Right lung (tissue), 5 donors: ENCODE measurements around the gene TUBA3D. TPM values are rescaled to one million over a fixed set of nuclear protein-coding genes. Genes with fewer than 3 reads are reported as not detected.
A peak's percentile ranks its signal among the peaks of the same experiment; 100 is the strongest.
"Not testable (repeated sequence)": the region's sequence is repeated elsewhere in the genome, so short reads cannot be mapped to it uniquely, and the experiment has no call there.

ENCODE experiments used
- DNase-seq, 2 donors: peaks; one replicate each; pipeline ENCODE4 v3.0.0-alpha.2; 2013
- polyA plus RNA-seq, 5 donors: library from polyadenylated mRNA; unstranded; fragments of 120-200 nt; gene quantifications; one replicate each; pipeline versions ENCODE4 v1.2.1 to v1.2.3, GENCODE V29; 2013; ENCODE audit warnings: inconsistent platforms in 1 of 5, low replicate concordance in 1 of 5; ENCODE audit not compliant: insufficient read length in 5 of 5, insufficient read depth in 1 of 5

TUBA3D gene
- polyA plus RNA-seq, 5 donors, result 0.44 to 1.6 (median 1.3) TPM

DNA sequence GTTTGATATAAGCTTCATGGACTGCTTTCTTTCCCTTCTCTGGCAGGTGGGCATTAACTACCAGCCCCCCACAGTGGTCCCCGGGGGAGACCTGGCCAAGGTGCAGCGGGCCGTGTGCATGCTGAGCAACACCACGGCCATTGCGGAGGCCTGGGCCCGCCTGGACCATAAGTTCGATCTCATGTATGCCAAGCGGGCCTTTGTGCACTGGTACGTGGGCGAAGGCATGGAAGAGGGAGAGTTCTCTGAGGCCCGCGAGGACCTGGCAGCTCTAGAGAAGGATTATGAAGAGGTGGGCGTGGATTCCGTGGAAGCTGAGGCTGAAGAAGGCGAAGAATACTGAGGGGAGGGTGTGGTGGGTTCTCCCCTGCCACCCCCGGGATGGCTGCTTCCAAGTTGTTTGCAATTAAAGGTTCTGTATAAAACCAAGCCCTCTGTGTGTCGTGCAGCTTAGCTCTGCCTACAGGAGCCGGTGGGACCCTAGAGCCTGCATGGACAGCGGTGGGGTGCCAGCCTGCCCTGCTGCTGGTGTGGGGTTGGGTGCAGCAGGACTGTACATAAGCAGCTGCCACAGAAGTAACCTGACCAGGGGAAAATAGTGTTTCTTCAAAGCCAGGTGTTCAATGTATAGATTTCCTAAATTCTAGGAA, 6.7 kb downstream of the TUBA3D start:
- not testable (repeated sequence) for DNase-seq

GRCh38 chr2:131483981-131484820, 8.3 kb downstream of the TUBA3D start:
- DNase-seq, result not testable (repeated sequence)

DNA sequence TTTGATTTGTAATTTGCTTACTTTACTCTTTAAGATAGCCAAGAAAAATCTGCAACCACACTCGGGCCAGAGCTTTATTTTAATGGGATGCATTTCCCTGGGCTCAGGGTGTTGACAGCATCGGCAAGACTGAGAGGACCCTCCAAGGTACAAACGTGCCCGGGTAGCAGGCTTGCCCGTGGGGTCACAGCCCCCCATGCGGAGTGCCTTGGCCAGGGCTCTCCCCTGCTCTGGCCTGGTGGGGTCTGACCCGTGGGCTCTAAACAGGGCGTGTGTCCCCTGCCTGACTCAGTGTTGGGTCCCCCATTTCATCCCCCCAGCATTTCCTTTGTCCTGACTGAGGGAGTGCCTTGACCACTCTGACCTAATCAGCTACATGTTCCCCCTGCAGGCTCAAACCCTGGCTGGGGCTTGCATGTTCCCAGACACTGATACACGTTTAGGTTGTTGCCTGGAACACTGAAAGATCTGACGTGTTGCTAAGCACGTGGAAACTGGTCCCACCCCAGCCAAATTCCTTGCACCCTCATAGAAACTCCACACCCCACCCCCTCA, 9.1 kb downstream of the TUBA3D start:
- not testable (repeated sequence) for DNase-seq

DNA sequence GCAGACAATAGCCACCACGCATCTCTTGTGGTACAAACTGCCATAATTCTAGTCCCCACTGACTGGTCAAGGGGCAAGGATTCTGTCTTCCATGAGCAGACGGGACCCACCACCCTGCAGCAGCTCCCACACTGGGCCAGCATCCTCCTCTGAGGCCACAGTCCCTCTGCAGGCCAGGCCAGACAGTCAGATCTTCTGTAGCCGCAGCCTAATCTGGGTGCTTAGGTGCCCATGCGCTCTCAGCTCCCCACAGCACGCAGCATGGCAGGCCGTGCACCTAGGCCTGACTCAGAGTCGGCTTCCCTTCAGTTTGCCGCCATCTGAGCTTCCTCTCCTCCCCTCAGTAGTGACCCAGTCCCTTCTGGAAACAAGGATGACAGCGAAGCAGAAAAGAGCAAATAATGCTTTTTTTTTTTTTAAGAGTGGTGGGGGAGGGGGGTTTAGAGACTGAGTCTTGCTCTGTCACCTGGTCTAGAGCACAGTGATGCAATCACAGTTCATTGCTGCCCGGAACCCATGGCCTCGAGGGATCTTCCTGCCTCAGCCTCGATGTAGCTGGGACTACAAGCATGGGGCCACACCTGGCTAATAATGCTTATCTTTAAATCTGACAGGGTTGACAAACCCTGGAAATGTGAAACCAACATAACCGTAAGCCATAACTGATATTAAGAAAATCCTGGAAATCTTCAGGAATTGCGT, 10.4 kb downstream of the TUBA3D start:
- DNase-seq, result not testable (repeated sequence)

DNA sequence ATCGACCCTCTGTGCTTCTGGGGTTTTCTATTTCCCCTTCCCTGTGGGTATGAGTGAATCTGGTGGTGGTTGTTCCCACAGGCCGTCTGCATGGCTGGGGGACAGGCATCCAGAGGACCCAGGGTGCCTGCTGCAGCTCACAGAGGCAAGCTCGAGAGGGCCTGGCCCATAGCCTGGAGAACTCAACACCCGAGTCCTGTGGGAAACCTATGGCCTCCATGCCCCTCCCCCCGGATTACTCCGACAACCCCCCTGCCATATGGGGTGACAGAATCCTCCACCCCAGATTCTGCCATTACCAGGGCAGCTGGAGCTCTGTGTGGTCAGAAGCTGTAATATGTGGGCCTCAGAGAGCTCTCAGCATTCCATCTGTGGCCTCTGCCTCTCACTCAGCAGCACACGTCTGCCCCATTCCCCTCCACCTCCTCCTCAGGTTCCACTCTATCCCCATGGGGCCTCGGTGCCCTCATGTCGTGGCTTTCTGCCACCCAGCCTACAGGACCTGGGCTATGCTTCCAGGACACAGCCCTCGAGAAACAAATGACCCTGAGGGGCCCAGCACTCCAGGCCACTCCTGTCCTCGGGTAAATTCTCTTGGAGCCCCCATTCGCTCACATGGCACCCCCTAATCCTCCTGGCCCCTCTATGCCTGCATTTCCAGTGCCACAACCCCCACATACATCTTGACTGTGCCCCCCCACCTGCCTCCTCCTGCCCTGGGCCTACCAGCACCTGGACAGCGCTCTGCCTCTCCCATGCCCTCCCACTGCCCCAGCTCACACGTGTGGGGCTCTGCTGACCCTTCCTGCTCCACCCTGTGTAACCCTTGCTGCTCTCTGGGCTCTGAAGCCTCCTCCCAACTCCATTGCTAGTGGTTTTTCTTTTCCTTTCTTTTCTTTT, 12.6 kb downstream of the TUBA3D start:
- no peak for DNase-seq

DNA sequence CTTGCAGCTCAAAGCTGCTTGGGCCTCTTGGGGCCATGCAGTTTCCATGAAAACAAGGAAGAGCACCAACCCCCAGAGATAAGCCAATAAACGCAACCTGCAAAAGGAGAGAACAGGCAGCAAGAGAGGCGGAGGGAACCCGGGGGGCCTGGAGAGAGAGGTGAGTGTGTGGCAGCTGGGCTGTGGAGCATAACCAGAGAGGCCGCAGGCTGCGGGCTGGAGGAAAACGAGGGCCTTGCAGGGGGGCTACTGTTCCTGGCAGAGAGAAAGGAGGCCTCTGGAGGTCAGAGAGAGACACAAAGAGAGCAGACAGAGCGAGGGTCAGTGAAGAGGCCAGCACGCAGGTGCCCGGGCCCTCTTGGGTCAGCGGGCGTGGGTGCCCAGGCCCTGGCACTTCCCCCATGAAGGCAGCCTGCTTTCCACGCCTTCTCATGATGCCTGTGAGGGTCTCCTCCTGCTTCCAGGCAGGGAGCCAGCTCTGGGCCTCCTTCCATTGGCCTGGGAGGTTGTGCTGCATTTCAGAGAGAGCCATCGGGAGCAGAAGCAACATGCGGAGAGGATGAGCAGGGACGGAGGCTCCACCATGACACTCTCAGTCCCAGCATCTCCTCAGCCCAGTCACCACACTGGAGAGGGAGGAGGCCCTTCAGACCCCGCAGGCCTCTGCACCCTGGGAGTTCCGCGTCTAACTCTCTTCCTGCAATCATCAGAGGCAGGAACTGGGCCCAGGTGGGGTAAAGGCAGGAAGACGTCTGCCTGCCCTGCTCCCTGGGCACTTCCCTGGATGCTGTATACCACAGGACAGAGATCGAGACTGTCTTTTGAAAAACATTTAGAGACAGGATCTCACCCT, 14.9 kb downstream of the TUBA3D start:
- not testable (repeated sequence) for DNase-seq

DNA sequence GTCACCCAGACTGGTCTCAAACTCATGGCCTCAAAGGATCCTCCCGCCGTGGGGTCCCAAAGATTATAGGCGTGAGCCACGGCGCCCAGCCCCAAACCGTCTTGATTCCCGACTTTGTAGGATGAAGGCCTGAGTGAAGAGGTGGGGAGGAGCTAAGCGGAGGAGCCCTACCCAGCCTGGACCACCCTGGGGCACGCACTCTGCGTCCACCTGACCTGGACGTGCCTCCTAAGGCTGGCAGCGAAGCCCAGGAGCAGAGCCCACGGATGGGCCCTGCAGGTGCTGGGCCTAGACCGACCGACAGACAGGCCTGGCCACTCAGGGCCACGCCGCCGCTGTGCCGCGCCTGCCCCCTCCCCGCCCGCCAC, 15.5 kb downstream of the TUBA3D start:
- not testable (repeated sequence) for DNase-seq

DNA sequence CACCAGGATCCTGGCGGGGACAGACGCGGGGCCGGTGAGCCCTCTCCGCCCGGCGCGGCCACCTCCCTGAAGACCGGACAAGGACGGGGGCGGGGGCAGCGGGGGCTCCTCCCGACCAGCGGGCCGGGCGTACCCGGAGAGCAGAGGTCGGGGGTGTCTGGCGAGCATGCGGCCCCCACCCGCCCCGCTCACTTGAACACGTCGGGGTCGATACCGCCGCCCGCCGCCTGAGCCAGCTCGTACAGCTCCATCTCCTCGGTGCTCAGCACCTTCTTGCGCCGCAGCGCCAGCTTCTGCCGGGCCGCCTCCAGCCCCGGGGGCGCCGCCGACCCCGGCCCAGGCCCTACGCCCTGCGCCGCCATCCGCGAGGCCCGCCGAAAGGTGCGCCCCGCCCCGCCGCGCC, 16.1 kb downstream of the TUBA3D start, which contains the start of gene MZT2A:
MZT2A (minus strand) TSS at position 383 of the 403 bp plus-strand sequence; CDS start at position 362, 21 bp downstream.
- peak in 1 of 2 donors; percentile 15 for DNase-seq

DNA sequence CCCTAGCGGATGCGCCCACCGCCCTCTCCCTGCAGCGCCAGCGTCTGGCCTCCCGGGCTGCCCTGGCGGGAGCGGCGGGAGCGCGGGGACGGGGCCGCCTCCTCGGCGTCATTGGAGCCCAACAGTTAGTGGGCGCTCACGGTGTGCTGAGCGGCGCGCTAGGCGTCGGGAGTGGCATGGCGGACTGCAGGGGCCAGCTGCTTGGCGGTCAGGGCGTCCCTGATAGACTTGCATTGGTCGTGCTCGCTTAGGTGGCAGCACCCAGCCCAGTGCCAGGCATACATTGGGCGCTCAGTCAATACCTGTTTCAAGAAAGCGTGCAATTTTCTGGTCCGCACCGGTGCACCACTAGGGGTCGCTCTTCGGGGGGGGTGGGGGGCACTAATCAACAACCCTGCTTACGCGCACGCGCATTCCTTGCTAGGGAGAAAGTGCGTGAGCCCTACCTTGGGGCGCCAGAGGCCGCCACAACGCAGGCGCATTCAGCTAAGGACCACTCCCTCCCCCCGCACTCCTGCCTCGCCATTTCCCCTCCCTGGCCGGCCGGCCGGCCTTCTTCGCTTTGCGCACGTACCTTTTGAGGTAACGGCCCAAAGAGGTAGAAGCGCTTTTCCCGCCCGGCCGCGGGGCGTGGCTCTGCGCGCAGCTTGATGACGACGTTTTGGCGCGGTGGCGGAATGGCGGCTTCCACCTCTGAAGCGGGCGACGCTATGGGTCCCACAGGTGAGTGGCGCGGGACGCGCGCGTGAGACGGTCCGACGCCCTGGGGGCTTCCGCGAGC, 16.7 kb downstream of the TUBA3D start:
- peak; percentile 90 to 94 for DNase-seq

DNA sequence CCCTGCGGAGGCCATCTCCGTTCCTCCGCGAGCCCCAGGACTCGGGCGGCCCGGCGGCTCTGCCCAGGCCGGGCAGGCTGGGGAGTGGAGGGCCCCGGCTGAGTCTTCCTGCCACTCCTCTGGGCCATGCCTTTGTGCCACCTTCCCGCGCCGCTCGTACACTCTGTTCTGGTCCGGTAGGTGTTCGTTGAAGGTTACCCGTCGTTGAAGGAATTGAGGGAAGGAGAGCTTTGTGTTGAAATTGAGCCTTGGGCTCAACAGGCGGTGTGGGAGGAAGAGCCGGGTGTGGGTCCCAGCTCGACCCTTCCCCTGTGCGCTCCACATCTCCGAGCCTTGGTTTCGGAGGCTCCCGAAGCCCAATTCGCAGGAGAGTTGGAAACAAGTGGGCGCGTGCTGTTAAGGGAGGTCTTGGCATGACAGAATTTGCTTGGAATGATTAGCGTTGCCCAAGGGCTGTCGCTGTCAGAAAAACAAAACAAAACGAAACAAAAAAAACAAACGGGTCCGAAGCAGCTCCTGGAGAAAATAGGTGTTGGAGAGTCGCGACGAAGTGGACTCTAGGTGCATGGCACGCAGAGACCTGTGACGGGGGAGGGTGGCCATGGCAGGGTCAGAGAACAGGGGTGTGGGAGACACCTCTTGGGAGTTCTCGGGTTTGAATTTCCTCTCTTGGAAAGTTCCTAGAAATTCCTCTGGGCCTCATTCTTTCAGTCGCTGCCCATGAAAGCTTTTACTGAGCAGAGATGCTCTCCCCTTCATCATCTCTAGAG, 17.5 kb downstream of the TUBA3D start:
- DNase-seq, result no peak

GRCh38 chr2:131495506-131495905, 19.6 kb downstream of the TUBA3D start:
- DNase-seq, result not testable (repeated sequence)

DNA sequence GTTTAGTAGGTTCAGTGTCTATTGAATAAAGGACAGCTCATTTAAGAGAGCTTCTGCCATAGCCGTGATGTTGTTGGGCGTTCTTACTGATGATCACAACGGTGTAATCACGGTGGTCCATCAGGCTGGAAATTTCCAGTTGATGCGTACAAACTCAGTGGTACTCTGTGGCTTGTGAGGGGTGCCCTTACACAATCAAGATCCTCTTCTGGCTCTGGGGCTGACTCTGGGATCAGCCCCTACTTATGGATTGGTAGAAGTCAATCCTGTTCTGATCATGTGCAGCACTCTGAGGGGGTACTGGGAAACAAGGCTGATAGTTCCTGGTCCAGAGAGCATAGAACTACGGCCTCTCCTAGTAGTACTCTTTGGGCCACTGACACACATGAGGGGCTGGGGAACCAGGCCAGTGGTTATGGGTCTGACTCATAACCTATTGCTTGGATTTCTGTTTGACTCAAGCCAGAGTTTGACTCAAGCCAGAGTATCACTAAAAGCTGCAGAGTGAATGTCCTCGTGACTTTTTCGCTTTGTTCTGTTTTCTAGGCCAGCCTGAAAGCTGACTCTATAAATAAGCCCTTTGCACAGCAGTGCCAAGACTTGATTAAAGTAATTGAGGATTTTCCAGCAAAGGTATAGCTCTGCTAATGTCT, 22.5 kb downstream of the TUBA3D start:
- not testable (repeated sequence) for DNase-seq

- DNase-seq, result not testable (repeated sequence)
These were observed 27.7 kb downstream of the TUBA3D start for GRCh38 chr2:131503587-131503986.

DNA sequence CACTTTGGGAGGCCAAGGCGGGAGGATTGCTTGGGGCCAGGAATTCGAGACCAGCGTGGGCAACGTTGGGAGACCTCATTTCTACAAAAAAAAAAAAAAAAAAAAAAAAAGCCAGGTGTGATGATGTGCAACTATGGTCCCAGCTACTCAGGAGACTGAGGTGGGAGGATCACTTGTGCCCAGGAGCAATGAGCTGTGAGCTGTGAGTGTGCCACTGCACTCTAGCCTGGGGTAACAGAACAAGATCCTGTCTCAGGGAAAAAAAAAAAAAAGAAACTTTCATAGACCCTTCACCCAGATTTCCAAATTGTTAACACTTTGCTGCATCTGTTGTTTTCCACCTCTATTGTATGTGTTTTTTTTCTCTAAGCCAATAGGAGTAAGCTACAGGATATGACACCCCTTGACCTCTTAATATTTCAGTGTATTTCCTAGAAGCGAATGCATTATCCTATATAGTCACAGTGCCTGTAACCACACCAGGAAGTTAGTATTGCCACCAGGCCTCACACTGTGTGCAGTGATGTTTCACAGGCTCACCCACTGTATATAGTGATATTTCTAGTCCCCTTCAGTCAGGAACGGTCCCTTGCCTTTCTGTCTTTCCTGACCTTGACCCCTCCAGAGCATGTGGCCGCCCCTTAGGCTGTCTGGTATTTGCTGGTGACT, 28.3 kb downstream of the TUBA3D start:
- DNase-seq, result not testable (repeated sequence)

DNA sequence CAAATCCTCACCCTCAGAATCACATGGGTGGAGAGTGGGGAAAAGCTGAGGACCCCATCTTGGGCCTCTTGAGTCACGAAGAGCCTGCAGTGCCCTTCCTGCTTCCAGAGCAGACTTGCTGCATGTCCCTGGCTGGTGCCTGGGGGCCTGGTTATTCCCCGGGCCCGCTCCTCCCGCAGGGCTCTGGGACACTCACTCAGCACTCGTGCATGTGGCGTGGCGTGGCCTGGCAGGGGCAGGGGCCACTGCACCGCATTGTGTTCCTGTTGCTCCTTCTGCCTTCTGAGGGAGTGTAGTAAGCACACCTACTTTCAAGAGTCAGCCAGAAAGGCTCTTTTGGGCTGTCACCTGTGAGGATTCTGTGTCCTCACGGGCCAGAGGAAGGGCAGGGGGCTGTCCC, 33.7 kb downstream of the TUBA3D start:
- DNase-seq, result no peak

- DNase-seq, result not testable (repeated sequence)
These were observed 35.5 kb downstream of the TUBA3D start for GRCh38 chr2:131511291-131511968.
